Activated gamma-delta T cell treated with Interleukin-2 at 50 U/mL for 16 hours (primary cell): Measurements from ENCODE around the gene MSH3.
"Not testable (repeated sequence)": the region's sequence is repeated elsewhere in the genome, so short reads cannot be mapped to it uniquely, and the experiment has no call there.

ENCODE experiments used
- DNase-seq: peaks from one replicate; pipeline ENCODE4 v3.0.0-alpha.2; 2020

MSH3 gene

DNA sequence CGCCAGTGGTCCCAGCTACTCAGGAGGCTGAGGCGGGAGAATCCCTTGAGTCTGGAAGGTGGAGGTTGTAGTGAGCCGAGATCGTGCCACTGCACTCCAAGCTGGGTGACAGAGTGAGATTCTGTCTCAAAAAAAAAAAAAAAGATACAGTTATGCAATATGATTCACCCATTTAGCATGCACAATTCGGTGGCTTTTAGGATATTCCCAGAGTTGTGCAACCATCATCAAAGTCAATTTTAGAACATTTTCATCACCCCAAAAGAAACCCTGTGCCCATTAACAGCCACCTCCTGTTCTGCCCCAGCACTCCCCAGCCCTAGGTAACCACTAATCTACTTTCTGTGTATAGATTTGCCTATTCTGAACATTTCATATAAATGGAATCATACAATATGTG, 4.7 kb downstream of the MSH3 start:
- no peak for DNase-seq

DNA sequence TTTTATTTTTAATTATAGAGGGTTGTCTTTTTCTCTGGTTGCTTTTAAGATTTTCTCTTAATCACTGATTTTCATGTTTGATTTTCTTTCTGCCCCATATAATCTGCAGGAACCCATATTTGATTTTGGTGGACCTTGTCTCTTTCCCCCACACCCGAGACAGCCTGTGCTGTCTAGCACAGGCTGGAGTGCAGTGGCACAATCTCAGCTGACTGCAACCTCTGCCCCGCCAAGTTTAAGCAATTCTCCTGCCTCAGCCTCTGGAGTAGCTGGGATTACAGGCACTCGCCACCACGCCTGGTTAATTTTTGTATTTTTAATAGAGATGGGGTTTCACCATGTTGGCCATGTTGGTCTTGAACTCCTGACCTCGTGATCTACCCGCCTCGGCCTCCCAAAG, 6.2 kb downstream of the MSH3 start:
- not testable (repeated sequence) for DNase-seq

DNA sequence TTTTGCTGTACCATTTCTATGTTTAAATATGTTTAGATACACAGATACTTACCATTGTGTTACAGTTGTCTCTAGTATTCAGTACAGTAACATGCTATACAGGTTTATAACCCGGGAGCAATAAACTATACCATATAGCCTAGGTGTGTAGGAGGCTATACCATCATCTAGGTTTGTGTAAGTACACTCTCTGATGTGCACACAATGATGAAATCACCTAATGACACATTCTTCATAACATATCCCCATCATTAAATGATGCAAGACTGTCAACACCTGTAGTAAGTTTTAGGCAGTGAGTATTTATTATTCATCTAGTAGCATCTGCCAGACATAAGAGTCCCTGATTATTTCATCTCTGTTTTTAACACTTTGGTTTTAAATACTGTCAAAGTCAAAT, 7.7 kb downstream of the MSH3 start:
- DNase-seq: no peak

DNA sequence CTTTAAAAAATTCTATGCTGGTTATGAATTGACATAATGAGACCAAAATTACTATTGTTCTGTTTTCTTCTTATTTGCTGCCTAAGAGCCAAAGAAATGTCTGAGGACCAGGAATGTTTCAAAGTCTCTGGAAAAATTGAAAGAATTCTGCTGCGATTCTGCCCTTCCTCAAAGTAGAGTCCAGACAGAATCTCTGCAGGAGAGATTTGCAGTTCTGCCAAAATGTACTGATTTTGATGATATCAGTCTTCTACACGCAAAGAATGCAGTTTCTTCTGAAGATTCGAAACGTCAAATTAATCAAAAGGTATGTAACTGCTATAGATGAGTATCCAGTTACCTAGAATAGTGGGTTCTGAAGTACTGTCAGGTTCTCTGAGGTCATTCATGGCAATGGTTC, 10.6 kb downstream of the MSH3 start:
- no peak for DNase-seq

DNA sequence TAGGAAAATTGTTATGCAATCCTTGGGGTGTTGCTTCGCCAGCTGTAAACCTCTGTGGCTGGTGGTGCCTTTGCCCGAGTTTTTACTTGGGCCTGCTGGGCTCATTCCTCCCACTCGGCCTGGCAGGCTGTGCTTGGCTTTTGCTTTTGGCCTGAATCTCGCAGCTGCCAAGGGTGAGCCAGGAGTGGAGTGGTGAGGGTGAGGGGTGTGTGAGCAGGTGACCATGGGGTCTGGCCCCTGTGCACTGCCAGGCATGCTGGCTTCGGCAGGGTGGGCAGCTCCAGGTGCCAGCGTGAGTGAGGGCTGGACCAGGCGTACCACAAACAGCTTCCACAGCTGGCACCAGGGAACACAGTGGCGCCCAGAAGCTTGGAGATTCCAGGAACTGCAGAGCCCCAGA, 12.9 kb downstream of the MSH3 start:
- no peak for DNase-seq

DNA sequence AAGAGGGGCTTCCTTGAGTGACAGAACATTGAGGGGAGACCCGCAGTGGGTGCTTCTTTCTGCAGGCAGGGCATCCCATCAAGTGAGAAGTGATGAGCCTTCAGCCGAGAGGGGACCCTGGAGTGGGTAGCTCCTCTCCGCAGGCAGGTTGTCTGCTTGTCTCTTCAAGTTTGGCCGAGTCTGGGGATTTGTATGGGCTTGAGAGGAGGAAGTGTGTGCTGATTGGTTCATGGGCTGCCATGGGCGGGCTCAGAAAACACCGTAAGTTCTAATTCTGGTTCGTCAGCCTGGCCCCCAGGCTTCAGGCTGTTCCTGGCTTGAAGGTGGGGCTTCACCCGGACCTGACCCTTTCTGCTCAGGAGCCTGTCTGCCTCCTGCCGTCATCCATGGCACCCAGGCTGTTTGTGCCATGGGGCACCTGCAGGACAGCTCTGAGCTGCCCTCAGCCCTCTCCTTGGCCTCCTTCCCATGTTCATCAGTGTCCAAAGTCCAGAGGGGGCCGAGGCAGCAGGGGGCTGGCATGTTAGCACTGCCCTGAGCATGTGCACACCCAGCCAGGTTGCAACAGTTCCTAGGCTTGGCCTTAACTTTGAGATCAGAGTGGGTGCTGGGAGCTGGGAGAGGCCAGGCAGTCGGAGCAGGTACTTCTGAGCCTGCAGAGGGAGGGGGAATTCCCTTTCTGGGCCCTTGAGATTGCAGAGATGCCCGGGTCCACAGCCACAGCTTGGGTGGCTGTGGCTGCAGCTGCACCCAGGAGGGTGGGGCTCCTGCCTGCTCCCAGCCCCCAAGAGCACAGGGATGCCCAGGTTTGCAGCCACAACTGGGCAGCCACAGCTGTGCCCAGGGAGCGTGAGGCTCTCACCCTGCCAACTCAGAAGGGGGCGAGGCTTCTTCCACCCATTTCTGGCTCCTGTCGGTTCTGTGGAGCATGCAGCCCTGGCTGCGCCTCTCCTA, 13.8 kb downstream of the MSH3 start:
- DNase-seq: no peak

DNA sequence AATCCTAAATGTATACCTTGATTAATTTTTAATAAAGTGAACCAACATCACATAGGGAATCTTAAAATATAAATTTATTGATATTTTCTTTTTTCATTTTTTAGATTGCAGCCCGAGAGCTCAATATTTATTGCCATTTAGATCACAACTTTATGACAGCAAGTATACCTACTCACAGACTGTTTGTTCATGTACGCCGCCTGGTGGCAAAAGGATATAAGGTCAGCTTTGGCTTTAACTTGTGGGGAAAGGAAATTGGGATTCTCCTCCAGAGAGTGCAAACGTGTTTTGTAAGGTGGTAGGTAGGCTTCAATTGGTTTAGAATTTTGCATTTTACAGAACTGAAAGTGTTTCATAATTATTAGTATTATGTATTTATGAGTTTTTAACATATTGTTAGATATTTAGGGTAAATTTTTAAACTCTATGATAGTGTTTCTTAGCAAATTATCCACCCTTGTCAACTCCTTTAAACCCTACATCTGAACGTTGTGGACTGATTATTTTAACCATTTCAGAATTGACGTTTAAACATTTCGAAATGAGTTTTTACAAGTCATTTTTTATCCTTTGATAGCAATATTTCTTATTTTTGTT, 17.8 kb downstream of the MSH3 start:
- peak; percentile 60 for DNase-seq

DNA sequence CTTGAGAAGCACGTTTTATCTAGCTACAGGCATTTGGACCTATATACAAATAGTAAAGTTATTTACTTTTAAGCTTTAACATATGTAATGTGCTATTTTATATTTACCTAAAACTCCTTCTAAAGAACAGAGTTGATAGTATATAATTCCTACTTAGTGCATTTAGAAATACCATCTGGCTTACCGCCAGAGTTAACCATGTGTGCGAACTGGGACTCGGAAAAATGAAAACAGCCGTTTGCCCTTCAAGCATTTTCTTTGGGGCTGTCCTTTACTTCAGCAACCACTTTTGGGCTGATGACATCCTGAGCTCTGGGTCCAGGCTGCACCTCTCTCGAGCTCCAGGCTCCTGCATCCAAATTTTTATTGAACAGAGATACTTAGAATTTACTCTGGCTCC, 22.3 kb downstream of the MSH3 start:
- no peak for DNase-seq

DNA sequence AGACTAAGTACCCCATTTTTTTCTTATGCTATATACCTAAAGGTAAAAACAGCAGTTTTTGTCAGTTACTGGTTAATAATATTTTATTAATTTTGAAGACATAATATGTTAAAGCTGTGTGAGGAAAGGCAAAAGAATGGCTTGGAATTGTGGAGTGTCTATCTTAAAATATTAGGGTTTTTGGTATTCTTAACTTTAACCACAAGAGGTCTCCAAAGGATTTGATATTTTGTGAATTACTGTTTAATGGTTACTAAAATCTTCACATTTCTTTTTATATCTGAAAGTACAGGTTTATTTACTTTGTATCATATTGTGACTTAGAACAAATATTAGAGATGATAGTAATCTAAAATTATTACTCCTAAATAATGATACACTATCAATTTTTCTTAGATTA, 32.3 kb downstream of the MSH3 start:
- DNase-seq: no peak

DNA sequence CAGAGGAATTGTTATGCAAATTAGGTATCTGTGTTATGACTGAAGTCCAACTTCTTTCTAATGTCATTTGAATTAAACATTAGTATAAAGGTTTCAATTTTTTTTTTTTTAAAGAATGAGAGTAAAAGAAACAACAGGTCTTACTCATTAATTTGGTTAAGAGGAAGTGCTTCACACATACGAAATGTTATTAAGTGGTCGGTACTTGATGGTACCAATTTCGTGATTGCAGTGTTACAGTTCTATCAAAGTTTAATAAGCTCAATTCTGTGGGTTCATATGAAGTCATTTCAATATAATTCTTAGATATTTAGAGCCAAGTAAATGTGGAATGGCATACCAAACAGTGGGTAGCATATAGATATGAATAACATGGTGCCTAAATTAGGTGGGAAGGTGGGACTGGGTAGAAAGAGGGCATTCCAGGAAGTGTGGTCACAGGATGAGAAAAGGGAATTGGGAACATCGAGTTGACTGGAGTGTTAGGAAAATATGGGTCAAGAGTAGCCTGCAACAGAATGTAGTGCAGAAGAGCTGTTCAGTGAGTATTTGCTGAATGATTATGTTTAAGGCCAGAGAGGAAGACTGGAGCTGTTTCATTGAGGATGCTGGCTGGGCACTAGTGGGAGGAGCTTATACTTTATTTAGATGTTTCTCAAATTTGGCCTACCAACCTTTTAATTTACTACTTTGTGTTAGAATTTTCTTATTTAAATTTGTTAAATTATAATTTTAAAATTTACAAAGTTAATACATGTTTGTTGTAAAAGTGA, 34.4 kb downstream of the MSH3 start:
- DNase-seq: no peak

DNA sequence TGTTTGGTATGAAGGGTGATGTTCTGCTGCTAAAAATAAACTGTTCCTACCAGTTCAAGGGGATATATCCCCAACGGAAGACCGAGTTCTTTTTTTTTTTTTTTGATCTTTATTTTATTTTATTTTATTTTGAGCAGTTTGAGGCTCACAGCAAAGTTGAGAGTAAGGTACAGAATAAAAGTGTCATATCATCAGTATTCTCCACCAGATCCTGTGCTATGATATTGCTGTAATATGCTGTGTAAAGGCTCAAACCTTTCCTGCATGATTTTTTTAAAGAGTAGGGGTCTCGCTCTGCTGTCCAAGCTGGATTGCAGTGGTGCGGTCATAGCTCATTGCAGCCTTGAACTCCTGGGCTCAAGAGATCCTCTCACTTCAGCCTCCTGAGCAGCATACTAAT, 35.2 kb downstream of the MSH3 start:
- DNase-seq: no peak

DNA sequence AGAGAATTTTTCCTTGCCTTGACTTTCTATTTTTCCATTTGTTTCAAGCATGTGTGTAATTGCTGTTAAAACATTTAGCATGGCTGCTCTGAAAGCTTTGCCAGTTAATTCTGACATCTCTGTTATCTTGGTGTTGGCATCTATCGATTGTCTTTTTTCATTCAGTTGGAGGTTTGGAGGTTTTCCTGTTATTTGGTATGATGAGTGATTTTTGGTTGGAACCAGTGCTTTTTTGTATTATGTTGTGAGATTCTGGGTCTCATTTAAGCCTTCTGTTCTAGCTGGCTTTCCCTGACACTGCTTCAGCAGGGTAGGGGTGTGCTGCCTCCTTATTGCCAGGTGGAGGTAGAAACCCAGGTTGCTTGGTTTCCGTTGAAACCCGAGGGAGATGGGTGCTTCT, 41.2 kb downstream of the MSH3 start:
- no peak for DNase-seq

DNA sequence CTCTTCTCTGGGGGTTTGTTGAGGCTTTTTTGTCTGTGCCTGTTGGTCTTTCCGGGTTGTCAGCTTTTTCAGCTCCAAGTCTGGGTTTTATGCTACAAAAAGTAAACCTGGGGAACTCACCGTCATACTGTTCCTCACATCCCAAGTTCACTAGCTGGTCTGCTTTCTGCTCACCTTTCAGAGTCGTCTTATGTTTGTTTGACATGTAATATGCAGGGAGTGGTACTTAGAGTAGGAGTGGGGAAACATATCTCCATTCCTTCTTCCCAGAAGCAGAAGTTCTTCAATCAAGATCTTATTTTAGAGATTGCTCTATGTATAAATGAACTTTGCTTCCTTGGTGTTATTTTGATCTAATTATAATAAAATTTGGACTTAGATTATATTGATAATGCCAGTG, 42.0 kb downstream of the MSH3 start:
- DNase-seq: no peak

DNA sequence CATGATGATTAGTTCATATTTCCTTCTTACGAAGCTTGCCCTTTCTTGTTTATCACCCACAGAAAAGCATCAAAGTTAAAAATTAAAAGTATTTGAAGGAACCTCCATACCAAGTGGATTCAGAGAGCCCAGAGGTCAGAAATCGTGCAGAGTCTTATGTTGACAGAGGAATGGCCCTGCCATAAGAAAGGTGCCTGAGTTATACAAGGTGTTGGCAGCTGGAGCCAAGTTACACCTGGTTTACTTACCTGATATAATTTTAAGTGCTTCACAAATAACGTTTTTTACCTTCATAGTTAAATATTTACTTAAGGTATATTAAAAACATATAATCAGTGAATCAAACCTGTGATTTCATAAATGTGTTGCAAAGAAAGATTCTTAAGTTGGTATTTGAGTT, 42.6 kb downstream of the MSH3 start:
- DNase-seq: no peak

DNA sequence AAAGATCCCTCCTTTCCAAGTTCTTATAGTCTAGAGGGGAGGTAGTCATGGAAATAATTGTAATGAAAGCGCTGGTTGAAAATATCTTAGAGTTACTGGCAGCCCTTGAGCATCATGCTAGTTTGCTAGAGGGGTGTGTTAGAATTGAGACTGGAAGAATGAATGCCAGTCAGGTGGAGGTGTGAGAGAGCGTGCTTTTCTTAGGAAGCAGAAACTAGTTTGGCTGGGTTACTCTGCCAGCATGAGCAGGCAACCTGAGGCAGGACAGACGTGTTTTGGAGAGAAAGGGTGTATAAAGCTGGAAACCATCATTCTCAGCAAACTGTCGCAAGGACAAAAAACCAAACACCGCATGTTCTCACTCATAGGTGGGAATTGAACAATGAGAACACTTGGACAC, 43.9 kb downstream of the MSH3 start:
- DNase-seq: no peak

DNA sequence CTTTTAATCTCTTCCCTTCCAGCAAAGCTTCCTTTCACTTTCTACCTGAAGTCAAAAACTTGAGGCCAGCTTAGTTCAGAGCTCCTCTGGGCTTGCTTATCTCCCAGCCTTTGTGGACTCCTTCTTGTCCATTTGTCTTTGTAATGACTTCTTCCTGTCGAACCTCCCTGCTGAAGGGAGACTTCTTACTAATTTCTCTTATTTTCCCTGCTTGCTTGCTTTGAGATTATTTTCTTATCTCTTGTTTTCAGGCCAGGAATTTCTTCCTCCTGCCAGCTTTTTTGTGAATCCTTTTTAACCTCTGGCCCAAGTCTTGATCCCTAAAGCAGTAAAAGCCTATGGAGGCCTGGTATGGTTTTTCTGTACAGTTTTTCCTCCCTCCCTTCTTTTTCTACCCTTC, 47.1 kb downstream of the MSH3 start:
- no peak for DNase-seq

DNA sequence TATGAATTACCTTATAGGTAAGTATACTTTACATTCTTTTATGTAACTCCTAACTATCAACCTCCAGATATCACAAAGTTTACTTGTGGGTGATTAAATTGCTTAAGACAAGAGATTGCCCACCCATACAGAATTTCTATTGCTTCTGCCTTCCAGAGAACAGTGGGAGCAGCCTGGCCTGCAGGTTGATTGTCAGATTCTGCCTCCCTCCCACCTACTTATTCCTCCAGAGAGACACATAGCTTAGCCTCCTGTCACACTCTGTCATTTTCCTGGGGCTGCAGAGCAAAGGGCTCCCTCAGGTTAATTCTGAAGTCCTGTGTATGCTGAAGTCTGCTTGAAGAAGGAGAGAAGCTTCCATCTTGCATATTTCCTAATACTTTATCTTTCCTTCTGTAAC, 48.8 kb downstream of the MSH3 start:
- DNase-seq: no peak

DNA sequence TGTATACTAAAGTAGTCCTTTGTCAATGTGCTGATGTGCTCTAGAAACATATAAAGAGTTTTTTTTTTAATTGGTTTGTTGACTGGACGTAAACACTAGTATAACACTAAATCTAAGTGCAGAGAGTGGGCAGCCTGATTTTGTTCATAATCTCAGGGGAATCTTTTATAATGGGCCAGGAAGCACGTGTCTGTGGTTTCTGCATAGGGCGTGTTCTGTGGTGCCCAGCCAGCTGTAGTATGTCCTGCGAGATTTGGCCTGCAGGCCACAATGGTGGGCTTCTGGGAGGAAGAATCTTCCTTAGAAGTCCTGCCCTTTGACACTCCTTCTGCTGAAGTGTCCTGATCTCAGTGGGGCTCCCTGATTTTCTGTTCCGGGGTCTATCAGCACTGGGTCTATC, 49.3 kb downstream of the MSH3 start:
- no peak for DNase-seq

DNA sequence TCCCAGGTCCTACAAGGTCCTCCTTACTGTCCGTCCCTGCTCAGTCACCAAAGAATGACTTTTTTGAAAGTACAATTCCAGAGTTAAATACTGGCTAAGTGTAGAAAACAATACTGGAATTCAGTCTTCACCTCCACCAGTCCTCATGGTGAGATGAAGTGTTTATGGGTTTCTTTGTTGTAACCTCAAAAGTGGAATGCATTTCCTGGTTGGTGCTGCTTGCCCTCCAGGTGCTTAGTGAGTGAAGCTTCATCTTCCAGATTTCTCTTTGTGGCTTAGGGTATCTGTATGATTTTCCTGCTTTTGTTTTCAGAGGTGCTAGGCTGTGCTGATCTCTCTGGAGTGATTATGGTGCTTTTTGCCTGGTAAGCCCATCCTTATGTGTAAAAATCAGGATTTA, 49.8 kb downstream of the MSH3 start:
- DNase-seq: no peak

DNA sequence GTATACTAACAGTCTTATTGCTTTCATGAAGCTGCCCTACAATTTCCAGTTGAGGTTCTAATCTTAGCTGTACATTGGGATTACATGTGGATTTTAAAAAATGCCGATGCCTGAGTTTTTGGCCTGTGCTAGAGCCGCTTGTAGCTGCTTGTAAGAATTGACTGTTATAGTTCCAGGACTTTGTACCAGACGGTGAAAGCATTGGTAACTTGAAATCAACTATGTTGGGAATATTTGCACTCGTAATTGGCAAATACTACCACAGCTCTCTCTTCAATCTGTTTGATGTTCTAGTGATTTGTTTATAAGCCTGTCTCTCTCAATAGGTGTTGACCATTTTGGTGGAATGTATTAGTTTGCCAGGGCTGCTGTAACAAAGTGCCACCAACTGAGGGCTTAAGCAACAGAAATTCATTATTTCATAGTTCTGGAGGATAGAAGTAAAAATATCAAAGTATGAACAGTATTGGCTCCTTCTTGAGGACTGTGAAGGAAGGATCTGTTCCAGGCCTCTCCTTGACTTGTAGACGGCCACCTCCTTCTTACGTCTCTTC, 50.8 kb downstream of the MSH3 start:
- DNase-seq: no peak

DNA sequence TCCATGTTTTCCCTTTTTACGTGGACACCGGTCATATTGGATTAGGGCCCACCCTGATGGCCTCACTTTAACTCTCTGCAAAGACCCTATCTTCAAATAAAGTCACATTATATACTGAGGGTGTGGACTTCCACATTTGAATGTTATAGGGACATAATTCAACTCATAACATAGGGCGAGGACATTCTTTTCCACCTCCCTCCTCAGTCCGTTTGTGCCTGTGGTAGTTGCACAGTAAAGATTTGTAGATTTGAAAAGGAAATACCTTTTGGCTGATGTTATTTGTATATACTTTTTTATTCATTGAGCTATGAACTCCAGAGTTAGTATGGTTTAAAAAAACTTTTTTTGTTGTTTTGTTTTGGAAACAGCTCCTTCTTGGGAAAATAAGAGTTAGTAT, 51.3 kb downstream of the MSH3 start:
- DNase-seq: no peak

DNA sequence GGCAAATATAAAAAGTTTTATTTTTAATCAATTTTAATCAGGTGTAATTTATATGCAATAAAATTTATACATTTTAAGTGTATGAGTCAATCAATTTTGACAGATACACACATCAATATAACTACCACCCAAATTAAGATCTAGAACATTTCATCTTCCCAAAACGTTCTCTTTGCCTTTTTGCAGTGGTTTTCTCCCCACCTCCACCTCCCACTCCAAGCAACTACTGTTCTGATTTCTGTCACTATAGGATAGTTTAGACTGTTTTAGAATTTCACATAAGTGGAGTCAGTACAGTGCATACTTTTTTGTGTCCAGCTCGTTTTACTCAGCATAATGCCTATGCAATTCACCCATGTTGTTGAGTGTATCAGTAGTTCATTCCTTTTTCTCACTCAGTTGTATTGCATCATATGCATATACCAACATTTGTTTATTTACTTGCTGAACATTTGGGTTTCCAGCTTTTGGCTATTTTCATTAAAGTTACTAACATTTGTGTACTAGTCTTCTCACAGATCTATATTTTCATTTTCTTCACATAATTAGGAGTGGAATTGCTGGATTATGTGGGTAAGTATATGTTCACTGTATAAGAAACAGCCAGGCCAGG, 52.5 kb downstream of the MSH3 start:
- DNase-seq: no peak

DNA sequence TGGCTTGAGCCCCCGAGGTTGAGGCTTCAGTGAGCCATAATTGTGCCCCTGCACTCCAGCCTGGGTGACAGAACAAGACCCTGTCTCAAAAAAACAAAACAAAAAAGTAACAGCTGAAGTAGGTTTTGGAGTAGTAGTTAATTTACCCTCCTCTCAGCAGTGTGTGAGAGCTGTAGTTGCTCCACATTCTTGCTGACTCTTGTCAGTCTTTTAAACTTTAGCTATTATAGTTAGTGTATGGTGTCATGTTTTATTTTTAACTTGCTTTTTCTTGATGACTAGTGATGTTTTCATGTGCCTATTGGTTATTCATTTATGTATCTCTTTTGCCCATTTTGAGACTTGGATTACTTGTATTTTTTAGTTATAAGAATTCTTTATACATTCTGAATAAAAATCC, 53.2 kb downstream of the MSH3 start:
- no peak for DNase-seq
